H1 (cell line): ENCODE results near the gene C16orf89. TPM values are rescaled to one million over a fixed set of nuclear protein-coding genes. Genes with fewer than 3 reads are reported as not detected.
"Not testable (repeated sequence)": the region's sequence is repeated elsewhere in the genome, so short reads cannot be mapped to it uniquely, and the experiment has no call there.

Source experiments
- CTCF ChIA-PET: fragments of 300-600 bp; sonication (Branson Sonifier 250); formaldehyde crosslinking; loops from one replicate; lab custom pipeline; 2021; ENCODE audit not compliant: partially characterized antibody; lab: Charles Lee
- POLR2A ChIA-PET: fragments of 300-600 bp; sonication (Branson Sonifier 250); formaldehyde crosslinking; loops from one replicate; lab custom pipeline; 2021; ENCODE audit warnings: inconsistent platforms; ENCODE audit not compliant: partially characterized antibody; lab: Charles Lee
- DNase-seq, 2 experiments: peaks; one replicate each; pipeline versions ENCODE4 v3.0.0 to v3.0.0-alpha.2; 2010 to 2022; ENCODE audit warnings: low spot score in 2 of 2, low read depth in 1 of 2, mixed read lengths in 1 of 2
- FAIRE-seq: peaks from 2 replicates; lab custom pipeline; 2011; peaks lifted over from hg19 to GRCh38; lab: Jason Lieb, UNC
- H2AFZ ChIP-seq: 2 replicates; pipeline ENCODE4 v1.8.1; 2012; ENCODE audit warnings: low read length, inconsistent platforms
- H2AK5ac ChIP-seq: 2 replicates; pipeline ENCODE4 v1.6.1; 2013; ENCODE audit warnings: low read depth, low read length
- H2BK120ac ChIP-seq: replicated peaks from 2 replicates; pipeline ENCODE3; 2013; ENCODE audit warnings: low read depth, low read length, inconsistent platforms
- H2BK12ac ChIP-seq: 2 replicates; pipeline ENCODE4 v1.6.1; 2013; ENCODE audit warnings: low read depth, low read length
- H2BK15ac ChIP-seq: 2 replicates; pipeline ENCODE4 v1.6.1; 2013; ENCODE audit warnings: low read length
- H2BK20ac ChIP-seq: 2 replicates; pipeline ENCODE4 v1.6.1; 2013; ENCODE audit warnings: low read length
- H2BK5ac ChIP-seq: 2 replicates; pipeline ENCODE4 v1.6.1; 2013; ENCODE audit warnings: low read depth, low read length
- H3K14ac ChIP-seq: 2 replicates; pipeline ENCODE4 v1.6.1; 2013; ENCODE audit warnings: inconsistent platforms; ENCODE audit not compliant: insufficient read length
- H3K18ac ChIP-seq: 2 replicates; pipeline ENCODE4 v1.6.1; 2013; ENCODE audit warnings: low read length; ENCODE audit errors: extremely low read depth
- H3K23ac ChIP-seq: 2 replicates; pipeline ENCODE4 v1.6.1; 2013; ENCODE audit warnings: inconsistent platforms; ENCODE audit not compliant: insufficient read length
- H3K23me2 ChIP-seq: 2 replicates; pipeline ENCODE4 v1.6.1; 2013; ENCODE audit warnings: low read depth, low read length
- H3K27ac ChIP-seq: 2 replicates; pipeline ENCODE4 v1.6.1; 2011; ENCODE audit warnings: low read depth, low read length, inconsistent platforms
- H3K27me3 ChIP-seq, 4 experiments: replicated peaks in 1 of 4; 1 replicate in 1 of 4; 2 replicates in 3 of 4; pipeline versions ENCODE4 v1.6.1 to v1.8.1; 2011 to 2013; ENCODE audit warnings: low read length in 3 of 4, mild to moderate bottlenecking in 3 of 4, inconsistent platforms in 2 of 4, mixed read lengths in 2 of 4, moderate library complexity in 1 of 4; ENCODE audit not compliant: control insufficient read depth in 3 of 4, insufficient read depth in 3 of 4; ENCODE audit errors: extremely low read depth in 1 of 4
- H3K36me3 ChIP-seq, 4 experiments: 2 replicates each; pipeline versions ENCODE4 v1.6.1 to v1.8.1; 2011 to 2013; ENCODE audit warnings: mild to moderate bottlenecking in 4 of 4, low read length in 3 of 4, moderate library complexity in 2 of 4, control low read depth in 1 of 4, inconsistent platforms in 1 of 4; ENCODE audit not compliant: insufficient read depth in 4 of 4, control insufficient read depth in 2 of 4
- H3K4ac ChIP-seq: replicated peaks from 2 replicates; pipeline ENCODE3; 2013; ENCODE audit warnings: low read length, low read depth, mixed read lengths, inconsistent platforms; ENCODE audit not compliant: insufficient read length
- H3K4me1 ChIP-seq, 4 experiments: replicated peaks in 1 of 4; 1 replicate in 1 of 4; 2 replicates in 3 of 4; pipeline versions ENCODE4 v1.6.1 to v1.8.1; 2011 to 2013; ENCODE audit warnings: low read length in 3 of 4, inconsistent platforms in 2 of 4, mixed read lengths in 1 of 4; ENCODE audit not compliant: insufficient read depth in 4 of 4, control insufficient read depth in 3 of 4
- H3K4me2 ChIP-seq, 2 experiments: 2 replicates each; pipeline versions ENCODE4 v1.6.1 to v1.8.1; 2011 to 2013; ENCODE audit warnings: low read depth in 2 of 2, low read length in 2 of 2, control low read depth in 1 of 2, inconsistent platforms in 1 of 2, mild to moderate bottlenecking in 1 of 2; ENCODE audit not compliant: insufficient read depth in 1 of 2
- H3K4me3 ChIP-seq, 4 experiments: fragments of 200-600, 300-600 bp in 1 of 4; sonication (generic), shearing (Covaris generic), sonication (Bioruptor Twin) in 1 of 4; 2 replicates each; pipeline versions ENCODE4 v1.5.1 to v1.8.1; 2011 to 2016; ENCODE audit warnings: low read length in 4 of 4, low read depth in 3 of 4, control low read depth in 2 of 4, inconsistent platforms in 2 of 4, mild to moderate bottlenecking in 2 of 4, mixed read lengths in 1 of 4, moderate library complexity in 1 of 4; ENCODE audit not compliant: insufficient read depth in 2 of 4; ENCODE audit errors: extremely low read depth in 1 of 4
- H3K56ac ChIP-seq: replicated peaks from 2 replicates; pipeline ENCODE3; 2013; ENCODE audit warnings: low read depth, mild to moderate bottlenecking, mixed read lengths, low read length, inconsistent platforms; ENCODE audit not compliant: insufficient read length
- H3K79me1 ChIP-seq: 2 replicates; pipeline ENCODE4 v1.6.1; 2013; ENCODE audit warnings: low read depth, low read length, control low read depth
- H3K79me2 ChIP-seq, 2 experiments: 2 replicates each; pipeline versions ENCODE4 v1.6.1 to v1.8.1; 2012 to 2013; ENCODE audit warnings: low read length in 2 of 2, mild to moderate bottlenecking in 2 of 2, inconsistent platforms in 1 of 2; ENCODE audit not compliant: insufficient read depth in 2 of 2, control insufficient read depth in 1 of 2
- H3K9ac ChIP-seq, 4 experiments: replicated peaks in 1 of 4; 1 replicate in 1 of 4; 2 replicates in 3 of 4; pipeline versions ENCODE4 v1.6.1 to v1.8.1; 2011 to 2013; ENCODE audit warnings: low read depth in 3 of 4, low read length in 3 of 4, control low read depth in 2 of 4, mild to moderate bottlenecking in 2 of 4, moderate library complexity in 2 of 4, inconsistent platforms in 1 of 4; ENCODE audit errors: extremely low read depth in 1 of 4
- H3K9me3 ChIP-seq, 2 experiments: 2 replicates each; pipeline versions ENCODE4 v1.6.1 to v1.8.1; 2012 to 2013; ENCODE audit warnings: mild to moderate bottlenecking in 2 of 2, moderate library complexity in 2 of 2, control low read depth in 1 of 2, inconsistent platforms in 1 of 2, low read depth in 1 of 2, low read length in 1 of 2, mixed read lengths in 1 of 2; ENCODE audit not compliant: insufficient read depth in 2 of 2
- H4K20me1 ChIP-seq, 2 experiments: replicated peaks in 1 of 2; 2 replicates each; pipeline versions ENCODE3 to v1.8.1; 2011 to 2013; ENCODE audit warnings: inconsistent platforms in 2 of 2, low read length in 2 of 2, mild to moderate bottlenecking in 1 of 2; ENCODE audit not compliant: insufficient read depth in 2 of 2, control insufficient read depth in 1 of 2
- H4K5ac ChIP-seq: 2 replicates; pipeline ENCODE4 v1.6.1; 2013; ENCODE audit warnings: low read length, low read depth, mixed read lengths, inconsistent platforms; ENCODE audit not compliant: insufficient read length
- H4K8ac ChIP-seq: 2 replicates; pipeline ENCODE4 v1.8.0; 2013; ENCODE audit warnings: mild to moderate bottlenecking, moderate library complexity, low read length, inconsistent platforms; ENCODE audit not compliant: insufficient read depth; ENCODE audit errors: extremely low read depth
- H4K91ac ChIP-seq: replicated peaks from 2 replicates; pipeline ENCODE3; 2013; ENCODE audit warnings: low read length, mixed read lengths, inconsistent platforms; ENCODE audit not compliant: insufficient read length
- RAD21 ChIP-seq, 2 experiments: IDR thresholded peaks in 1 of 2; conservative IDR thresholded peaks in 1 of 2; 2 replicates each; pipeline ENCODE4 v1.6.1; 2011; ENCODE audit warnings: low read depth in 2 of 2, low read length in 2 of 2, improper control_type of control experiment in 1 of 2, inconsistent platforms in 1 of 2, mild to moderate bottlenecking in 1 of 2, moderate library complexity in 1 of 2
- WGBS, 2 experiments: shearing (Covaris generic) in 1 of 2; methylation state at CpG; one replicate each; pipeline versions ENCODE4 v1.1.6 to v1.1.7; 2013 to 2015; ENCODE audit warnings: low lambda C conversion rate in 2 of 2, mixed read lengths in 2 of 2, inconsistent platforms in 1 of 2, low coverage in 1 of 2, missing lambda C conversion rate in 1 of 2; ENCODE audit not compliant: insufficient replicate concordance in 2 of 2, insufficient coverage in 1 of 2, insufficient read length in 1 of 2; ENCODE audit errors: extremely low coverage in 1 of 2, missing lambda C conversion rate in 1 of 2; 5-methylcytosine and 5-hydroxymethylcytosine counted together
- polyA plus RNA-seq, 7 experiments: library from polyadenylated mRNA; depleted of rRNA in 3 of 7; stranded (reverse) in 5 of 7; unstranded in 2 of 7; fragments of >200 nt in 5 of 7; fragments of 200-250 nt in 2 of 7; gene quantifications; 1 replicate in 5 of 7; 2 replicates in 1 of 7; 4 replicates in 1 of 7; pipeline versions ENCODE4 v1.2.1 to v1.2.3, GENCODE V29; 2011 to 2013; ENCODE audit warnings: missing spikeins in 2 of 7, mixed read lengths in 2 of 7
- total RNA-seq: library from RNA; stranded (reverse); fragmentation: NEBNext Ultra II Directional; extraction: Animal tissue kit (Norgen Biotek cat#: 25700); gene quantifications from 2 replicates; pipeline ENCODE4 v1.2.1, GENCODE V29; 2021
- TF ChIP-seq, protein P1 (sequence below), 3 experiments: IDR thresholded peaks; 1 replicate in 2 of 3; 2 replicates in 1 of 3; pipeline versions ENCODE4 v1.5.1 to v1.6.1; 2011; ENCODE audit warnings: low read length in 3 of 3, mild to moderate bottlenecking in 3 of 3, inconsistent platforms in 2 of 3, low read depth in 1 of 3, moderate library complexity in 1 of 3; ENCODE audit not compliant: insufficient read depth in 1 of 3; ENCODE audit errors: control extremely low read depth in 1 of 3

Gene C16orf89
- total and polyA plus RNA-seq, 2 of the 8 experiments (the other 6 are each of a cell fraction or from before 2014, with no cell fraction given), result 6.7 to 9.9 TPM

DNA sequence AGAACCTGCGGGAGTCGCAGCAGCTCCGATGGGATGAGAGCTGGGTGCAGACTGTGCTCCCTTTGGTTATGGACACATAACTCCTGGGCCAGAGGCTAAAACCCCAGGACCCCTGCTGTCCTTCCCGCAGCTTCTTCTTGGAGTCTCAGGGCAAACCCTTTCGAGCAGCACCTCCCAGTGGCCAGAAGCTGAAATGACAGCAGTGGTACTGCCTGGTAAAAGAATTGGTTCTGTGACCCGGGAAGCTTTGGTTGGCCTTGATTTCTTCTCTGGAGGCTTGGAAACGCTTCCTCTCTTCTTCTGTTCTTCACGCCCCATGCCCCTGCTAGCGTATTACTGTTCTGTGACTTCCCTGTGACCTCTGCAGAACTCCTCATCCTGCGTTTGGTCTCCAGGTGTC, 19.0 kb upstream of the C16orf89 start:
- H2AK5ac ChIP-seq, FAIRE-seq, H3K23ac ChIP-seq, H3K14ac ChIP-seq, H4K8ac ChIP-seq, H3K27ac ChIP-seq, H3K9me3 ChIP-seq, H3K27me3 ChIP-seq, H3K56ac ChIP-seq, H2BK5ac ChIP-seq, H2BK120ac ChIP-seq, H3K4me3 ChIP-seq, H3K79me2 ChIP-seq, H2BK20ac ChIP-seq, H4K20me1 ChIP-seq, H2BK15ac ChIP-seq, H2AFZ ChIP-seq, H3K23me2 ChIP-seq, H3K79me1 ChIP-seq, H4K91ac ChIP-seq, H3K18ac ChIP-seq, H4K5ac ChIP-seq, H3K4me1 ChIP-seq, H3K4me2 ChIP-seq, H2BK12ac ChIP-seq, H3K4ac ChIP-seq, H3K9ac ChIP-seq: not testable (repeated sequence)
- CTCF ChIA-PET, result interaction anchor here (0.6 to 27.9 kb wide), 11 partner anchors 8 to 657 kb away, joined by 3 to 625 read pairs (median 3); partner anchors contain the start of genes ALG1 and C16orf89
- peak; percentile 68 to 92 for DNase-seq
- TF ChIP-seq, protein P1, sequence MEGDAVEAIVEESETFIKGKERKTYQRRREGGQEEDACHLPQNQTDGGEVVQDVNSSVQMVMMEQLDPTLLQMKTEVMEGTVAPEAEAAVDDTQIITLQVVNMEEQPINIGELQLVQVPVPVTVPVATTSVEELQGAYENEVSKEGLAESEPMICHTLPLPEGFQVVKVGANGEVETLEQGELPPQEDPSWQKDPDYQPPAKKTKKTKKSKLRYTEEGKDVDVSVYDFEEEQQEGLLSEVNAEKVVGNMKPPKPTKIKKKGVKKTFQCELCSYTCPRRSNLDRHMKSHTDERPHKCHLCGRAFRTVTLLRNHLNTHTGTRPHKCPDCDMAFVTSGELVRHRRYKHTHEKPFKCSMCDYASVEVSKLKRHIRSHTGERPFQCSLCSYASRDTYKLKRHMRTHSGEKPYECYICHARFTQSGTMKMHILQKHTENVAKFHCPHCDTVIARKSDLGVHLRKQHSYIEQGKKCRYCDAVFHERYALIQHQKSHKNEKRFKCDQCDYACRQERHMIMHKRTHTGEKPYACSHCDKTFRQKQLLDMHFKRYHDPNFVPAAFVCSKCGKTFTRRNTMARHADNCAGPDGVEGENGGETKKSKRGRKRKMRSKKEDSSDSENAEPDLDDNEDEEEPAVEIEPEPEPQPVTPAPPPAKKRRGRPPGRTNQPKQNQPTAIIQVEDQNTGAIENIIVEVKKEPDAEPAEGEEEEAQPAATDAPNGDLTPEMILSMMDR (IDR thresholded peaks at IDR 0.05; ENCODE audit: control extremely low read depth in 1 of 3, insufficient read depth in 1 of 3, low read depth in 1 of 3, low read length in 3 of 3), result peak; percentile 61 to 69 (median 68)
- peak; percentile 72 to 75 for TF ChIP-seq RAD21 (IDR thresholded peaks at IDR 0.05 in 1 of 2, conservative IDR thresholded peaks at IDR 0.05 in 1 of 2; ENCODE audit: low read depth in 2 of 2, low read length in 2 of 2)
- WGBS, 2 experiments, result 64% methylated on average over 10 of the region's 10 CpGs; no CpG with 5 or more reads in 1 of the 2 experiments
- H3K36me3 ChIP-seq, result peaks cover 0 to 24% (median 5%) of the 10 kb centered on the region in 4 experiments; a peak in 3 of 8 replicates
- POLR2A ChIA-PET, result interaction anchor here (1.0 to 1.6 kb wide), 3 partner anchors 13 to 115 kb away, joined by 3 read pairs; partner anchors contain the start of gene ALG1
